ENCODE results near the gene PHYH.
"Not testable (repeated sequence)": the region's sequence is repeated elsewhere in the genome, so short reads cannot be mapped to it uniquely, and the experiment has no call there.

The PHYH gene

DNA sequence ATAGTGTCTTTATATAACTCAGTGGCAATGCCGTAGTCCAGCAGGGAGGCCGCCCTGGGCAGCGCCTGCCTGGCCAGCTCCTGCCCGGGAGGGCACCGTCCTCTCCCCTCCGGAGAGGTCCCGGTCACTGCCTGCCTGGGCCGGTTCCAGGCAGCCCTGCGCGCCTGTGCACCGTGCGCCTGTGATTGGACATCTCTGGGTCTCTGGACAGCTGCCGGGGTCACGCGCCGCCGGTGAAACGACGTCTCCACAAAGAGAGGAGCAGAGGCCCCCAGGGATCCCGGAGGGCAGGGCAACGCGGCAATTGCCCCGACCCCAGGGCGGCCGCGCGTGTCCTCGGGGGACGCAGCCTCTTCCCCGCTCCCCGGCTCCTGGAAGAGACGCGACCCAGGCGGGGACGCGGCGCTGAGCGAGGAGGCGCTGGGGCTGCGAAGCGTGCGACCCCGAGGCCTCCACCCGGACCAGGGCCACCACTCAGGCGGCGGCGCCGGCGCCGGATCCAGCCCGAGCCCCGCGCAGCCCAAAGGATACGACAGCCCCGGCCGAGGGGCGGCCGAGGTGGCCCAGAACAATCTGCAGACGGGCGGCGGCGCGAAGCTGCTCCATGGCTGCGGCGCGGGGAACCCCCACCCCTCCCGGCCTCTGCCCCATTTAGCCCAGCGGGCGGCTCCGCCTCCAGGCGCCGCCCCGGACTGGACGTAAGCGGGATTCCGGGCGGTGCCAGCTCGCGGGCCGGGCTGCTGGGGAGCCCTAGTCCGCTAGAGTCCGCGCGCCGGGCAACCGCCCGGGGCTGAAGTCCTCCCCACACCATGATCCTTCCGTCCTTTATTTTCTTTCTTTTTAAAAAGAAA, at the start of gene PHYH:
Gene PHYH, minus strand, starts transcription at position 628 of the 851 bp plus-strand sequence. Its CDS starts 22 bp downstream, at position 606.
- in situ Hi-C loops (cut with MboI; ENCODE audit: low sequenced_read_pairs) = no loop called here

GRCh38 chr10:13348216-13349017, 48.6 kb upstream of the PHYH start, which contains the start of gene SEPHS1:
TSS of gene SEPHS1 (minus strand) at chr10:13348293. CDS start at chr10:13344950, 3,343 bp downstream.
- in situ Hi-C loops (cut with MboI; ENCODE audit: low sequenced_read_pairs) = no loop called here

DNA sequence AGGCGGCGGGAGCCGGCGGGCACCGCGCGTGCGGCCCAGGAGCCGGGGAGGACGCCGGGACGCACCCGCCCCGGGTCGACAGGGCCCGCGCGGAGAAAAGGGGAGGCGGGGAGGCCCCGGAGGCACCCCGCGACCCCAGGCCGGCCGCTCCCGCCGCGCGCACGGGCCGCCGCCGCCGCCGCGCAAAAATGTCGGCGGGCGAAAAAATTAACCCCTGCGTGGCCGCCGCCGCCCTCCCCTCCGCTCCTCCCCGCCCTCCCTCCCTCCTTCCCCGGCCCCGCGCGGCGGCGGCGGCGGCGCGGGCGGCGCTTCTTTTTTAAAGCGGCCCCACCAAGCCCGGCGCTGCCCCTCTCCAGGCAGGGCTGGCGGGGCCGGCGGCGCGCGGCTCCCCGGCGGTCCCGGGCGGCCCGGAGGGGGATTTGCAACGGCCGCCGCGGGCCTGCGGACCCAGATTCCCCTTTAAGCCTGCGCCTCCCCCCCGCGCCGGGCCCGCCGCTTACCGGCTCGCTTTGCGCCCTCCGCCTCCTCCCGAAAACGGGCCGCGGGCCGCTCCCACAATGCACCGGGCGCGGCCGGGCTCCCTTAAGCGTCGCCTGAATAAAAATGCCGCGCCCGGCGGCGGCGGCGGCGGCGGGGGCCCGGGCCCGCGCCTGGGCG, 47.8 kb upstream of the PHYH start:
- in situ Hi-C loops (cut with MboI; ENCODE audit: low sequenced_read_pairs) = no loop called here

DNA sequence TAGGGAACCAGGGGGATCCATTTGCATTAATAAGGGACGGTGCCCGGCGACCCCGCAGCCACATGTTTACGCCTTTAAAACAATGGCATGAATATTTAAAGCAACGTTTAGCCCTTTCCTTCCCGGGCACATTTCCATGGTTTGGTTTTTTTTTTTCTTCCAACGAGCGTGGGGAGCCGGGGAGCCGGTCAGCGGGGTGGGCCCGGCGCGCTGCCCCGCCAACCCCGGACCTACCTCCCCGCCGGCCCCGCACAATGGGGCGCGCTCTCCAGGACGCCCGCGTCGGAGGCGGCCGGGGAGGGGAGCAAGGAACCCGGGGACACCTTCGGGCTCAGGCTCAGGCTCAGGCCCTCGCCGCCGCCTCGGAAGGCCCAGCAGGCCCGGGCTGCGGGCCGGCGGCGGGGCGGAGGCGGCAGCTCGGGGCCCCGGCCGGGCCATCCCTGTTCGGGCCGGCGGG, 47.2 kb upstream of the PHYH start:
- in situ Hi-C loops (cut with MboI; ENCODE audit: low sequenced_read_pairs) = no loop called here

DNA sequence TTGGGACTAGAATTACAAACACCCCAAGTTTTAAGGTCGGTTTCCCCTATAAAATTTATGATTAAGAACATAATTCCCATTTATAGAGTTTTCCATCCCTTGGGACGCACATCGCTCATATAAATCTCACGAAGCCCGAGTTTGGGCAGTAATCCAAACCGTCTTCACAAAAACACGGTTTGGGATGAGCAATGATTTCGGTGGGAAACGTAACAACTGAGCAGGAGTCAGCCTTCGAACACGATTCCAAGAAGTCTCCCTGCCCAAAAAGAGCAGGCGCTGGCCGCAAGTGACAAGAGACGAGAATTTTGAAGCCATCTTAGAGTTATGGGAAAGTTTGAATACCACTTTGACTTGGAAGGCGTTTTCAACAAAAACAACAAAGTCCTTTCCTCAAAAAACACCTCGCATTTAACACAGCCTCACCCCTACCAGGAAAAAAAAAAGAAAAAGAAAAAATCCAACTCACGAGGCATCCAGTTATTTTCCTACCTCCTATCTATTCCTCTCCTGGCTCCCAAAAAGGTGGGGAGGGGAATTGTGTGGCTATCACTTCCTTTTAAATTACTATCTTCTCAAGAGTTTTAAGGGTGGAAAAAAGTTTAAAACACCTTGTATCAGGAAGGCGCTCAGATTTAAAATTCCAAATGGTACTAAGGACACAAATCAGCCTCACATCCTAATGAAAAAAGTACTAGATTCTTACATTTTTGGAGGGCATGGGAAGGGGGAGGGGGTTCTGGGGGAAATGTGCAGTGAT, 46.6 kb upstream of the PHYH start:
- in situ Hi-C loops (cut with MboI; ENCODE audit: low sequenced_read_pairs) = no loop called here

DNA sequence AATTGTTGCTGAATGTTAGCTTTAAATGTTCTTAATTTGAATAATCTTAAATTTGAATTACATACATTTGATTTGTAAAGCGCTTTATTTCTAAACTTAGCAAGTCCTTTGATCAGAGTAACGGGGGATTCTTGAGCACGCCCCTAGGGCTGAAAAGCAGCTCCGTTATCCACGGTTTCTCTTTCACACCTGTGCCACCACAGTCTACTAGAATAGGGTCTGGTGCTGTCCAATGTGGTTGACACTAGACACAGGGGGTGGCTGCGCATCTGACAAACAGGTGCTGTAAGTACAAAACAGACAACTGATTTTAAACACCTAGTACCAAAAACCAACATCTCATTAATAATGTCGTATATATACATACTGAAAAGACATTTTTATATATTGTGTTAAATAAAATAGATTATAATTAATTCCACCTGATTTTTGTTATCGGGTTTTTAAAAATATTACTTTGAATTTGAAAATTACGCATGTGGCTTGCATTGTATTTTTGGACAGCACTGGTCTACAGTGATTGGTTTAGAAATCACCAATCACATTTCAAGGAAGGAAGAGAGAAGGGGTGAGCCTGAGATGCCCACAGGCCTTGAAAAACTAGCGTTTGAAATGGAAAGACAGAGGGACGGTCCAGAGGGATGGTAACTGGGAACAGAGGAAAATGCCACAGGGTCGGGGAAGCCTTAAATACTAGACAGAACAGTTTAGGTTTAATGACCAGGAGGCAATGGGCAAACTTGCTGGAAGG, 40.9 kb upstream of the PHYH start:
- in situ Hi-C loops (cut with MboI; ENCODE audit: low sequenced_read_pairs) = no loop called here

DNA sequence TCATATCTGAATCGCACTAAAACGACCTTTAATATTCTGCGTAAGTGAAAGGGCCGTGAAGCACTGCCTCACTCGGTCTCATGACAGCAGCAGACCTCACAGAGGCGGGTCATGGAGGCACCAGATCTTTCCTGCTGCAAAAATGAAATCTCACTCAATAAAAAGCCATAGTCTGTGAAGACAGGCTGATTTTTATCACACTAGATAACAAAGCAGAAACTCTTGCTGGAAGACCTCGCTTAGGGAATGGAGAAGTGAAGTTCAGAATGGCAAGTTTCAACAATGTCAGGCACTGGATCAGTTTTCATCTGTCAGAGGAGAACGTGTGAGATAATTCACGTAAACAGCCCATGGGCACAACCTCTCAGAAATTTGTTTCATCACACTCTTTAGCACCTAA, 40.2 kb upstream of the PHYH start:
- in situ Hi-C loops (cut with MboI; ENCODE audit: low sequenced_read_pairs) = no loop called here

DNA sequence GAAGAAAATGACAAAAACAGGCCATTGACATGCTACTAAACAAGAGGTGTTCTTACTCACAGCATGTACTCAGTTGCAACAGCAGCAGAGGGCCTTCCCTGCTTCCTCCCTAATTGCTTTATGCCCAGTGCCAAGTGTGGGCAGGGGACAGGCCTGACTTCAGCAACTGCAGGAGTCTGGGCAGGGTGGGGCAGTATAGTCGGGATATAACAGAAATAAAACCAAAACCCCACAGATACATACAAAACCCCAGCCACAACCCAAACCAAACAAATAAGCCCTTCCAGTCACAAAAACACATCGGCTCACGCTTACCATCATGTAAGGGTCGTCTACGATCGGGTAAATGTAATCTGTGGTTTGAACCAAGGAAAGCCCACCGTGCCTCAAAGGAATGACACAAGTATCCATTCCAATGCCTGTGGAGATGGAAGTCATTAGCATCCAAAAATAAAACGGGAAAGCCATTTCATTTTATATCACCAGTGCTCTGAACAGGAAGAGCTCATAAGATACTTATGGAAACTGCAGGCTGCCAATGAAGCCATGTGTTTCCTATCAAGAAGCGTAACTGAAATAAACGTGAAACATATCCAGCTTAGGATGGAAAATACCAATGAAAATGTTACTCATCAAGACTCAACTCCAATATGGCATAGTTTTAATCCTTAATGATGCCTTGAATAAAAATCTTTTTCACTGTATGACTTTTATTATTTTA, 38.7 kb upstream of the PHYH start:
- in situ Hi-C loops (cut with MboI; ENCODE audit: low sequenced_read_pairs) = no loop called here

GRCh38 chr10:13337827-13338196, 37.9 kb upstream of the PHYH start:
- in situ Hi-C loops (cut with MboI; ENCODE audit: low sequenced_read_pairs) = no loop called here

GRCh38 chr10:13337128-13337826, 37.4 kb upstream of the PHYH start:
- in situ Hi-C loops (cut with MboI; ENCODE audit: low sequenced_read_pairs) = no loop called here

- in situ Hi-C loops (cut with MboI; ENCODE audit: low sequenced_read_pairs) = no loop called here
Measured at GRCh38 chr10:13335881-13336280, 36.0 kb upstream of the PHYH start.

DNA sequence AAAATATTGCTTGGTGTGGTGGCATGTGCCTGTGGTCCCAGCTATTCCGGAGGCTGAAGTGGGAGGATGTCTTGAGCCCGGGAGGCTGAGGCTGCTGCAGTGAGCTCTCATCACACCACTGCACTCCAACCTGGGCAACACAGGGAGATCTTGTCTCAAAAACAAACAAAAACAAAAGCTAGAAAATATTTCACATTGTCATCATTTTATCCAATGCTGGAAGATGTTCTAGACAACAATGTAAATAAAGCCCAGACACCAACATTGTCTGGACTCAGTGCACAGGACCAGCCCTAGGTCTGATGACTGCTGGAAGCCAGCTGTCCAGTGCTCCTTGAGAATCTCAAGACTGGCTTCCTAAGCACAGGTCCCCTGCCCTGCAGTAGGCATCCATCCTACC, 34.7 kb upstream of the PHYH start:
- in situ Hi-C loops (cut with MboI; ENCODE audit: low sequenced_read_pairs) = no loop called here

DNA sequence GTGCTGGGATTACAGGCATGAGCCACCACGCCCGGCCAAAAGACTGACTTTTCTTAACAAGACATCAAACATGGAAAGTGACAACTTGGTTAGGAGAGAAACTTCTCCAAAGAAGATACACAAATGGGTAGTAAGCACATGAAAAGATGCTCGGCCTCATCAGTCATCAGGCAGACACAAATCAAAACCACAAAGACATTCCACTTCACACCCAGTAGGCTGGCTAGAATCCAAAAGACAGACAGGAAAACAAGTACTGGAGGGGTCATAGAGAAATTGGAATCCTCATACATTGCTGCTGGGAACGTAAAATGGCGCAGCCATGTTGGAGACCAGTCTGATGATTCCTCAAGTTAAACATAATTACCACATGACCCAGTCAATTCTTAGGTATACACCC, 31.8 kb upstream of the PHYH start:
- in situ Hi-C loops (cut with MboI; ENCODE audit: low sequenced_read_pairs) = no loop called here

GRCh38 chr10:13330980-13331379, 31.1 kb upstream of the PHYH start:
- in situ Hi-C loops (cut with MboI; ENCODE audit: low sequenced_read_pairs) = not testable (repeated sequence)

DNA sequence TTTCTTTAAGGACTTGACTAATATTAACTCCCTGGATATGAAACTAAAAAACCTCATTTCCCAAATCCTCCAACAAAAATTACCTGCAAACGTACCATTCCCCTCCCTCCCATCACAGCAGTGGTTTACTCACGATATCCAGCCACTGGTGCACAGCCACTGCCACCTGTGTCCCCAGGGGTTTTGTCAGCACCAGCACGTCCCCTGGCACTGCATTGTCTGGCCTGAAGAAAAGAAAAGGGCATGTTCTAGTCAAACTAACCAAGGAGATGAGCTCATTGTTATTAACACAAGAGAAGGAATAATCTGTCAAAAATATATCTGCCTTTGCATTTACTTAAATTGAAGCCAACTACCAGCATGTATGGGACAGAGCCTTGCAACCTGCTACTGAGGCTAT, 29.7 kb upstream of the PHYH start:
- in situ Hi-C loops (cut with MboI; ENCODE audit: low sequenced_read_pairs) = no loop called here

- in situ Hi-C loops (cut with MboI; ENCODE audit: low sequenced_read_pairs) = no loop called here
Measured at GRCh38 chr10:13328613-13329012, 28.7 kb upstream of the PHYH start.

GRCh38 chr10:13328126-13328525, 28.3 kb upstream of the PHYH start:
- in situ Hi-C loops (cut with MboI; ENCODE audit: low sequenced_read_pairs) = no loop called here

- in situ Hi-C loops (cut with MboI; ENCODE audit: low sequenced_read_pairs) = no loop called here
Measured at GRCh38 chr10:13327534-13327933, 27.7 kb upstream of the PHYH start.
